SK-N-MC (cell line): ENCODE measurements around the gene CD99L2.

Source experiments
- EZH2 ChIP-seq: fragments of 200-600 bp; sonication (generic); IDR thresholded peaks from one replicate; pipeline ENCODE4 v1.6.1; 2017; ENCODE audit warnings: antibody characterized with exemption
- FOXP2 ChIP-seq: optimal IDR thresholded peaks from 2 replicates; pipeline ENCODE3; 2011; ENCODE audit warnings: mild to moderate bottlenecking, moderate library complexity; ENCODE audit not compliant: insufficient read depth; ENCODE audit errors: extremely low read length, control extremely low read depth
- POLR2AphosphoS5 ChIP-seq: IDR thresholded peaks from 2 replicates; pipeline ENCODE4 v1.6.1; 2012; ENCODE audit warnings: mild to moderate bottlenecking, low read depth, low read length, borderline replicate concordance

DNA sequence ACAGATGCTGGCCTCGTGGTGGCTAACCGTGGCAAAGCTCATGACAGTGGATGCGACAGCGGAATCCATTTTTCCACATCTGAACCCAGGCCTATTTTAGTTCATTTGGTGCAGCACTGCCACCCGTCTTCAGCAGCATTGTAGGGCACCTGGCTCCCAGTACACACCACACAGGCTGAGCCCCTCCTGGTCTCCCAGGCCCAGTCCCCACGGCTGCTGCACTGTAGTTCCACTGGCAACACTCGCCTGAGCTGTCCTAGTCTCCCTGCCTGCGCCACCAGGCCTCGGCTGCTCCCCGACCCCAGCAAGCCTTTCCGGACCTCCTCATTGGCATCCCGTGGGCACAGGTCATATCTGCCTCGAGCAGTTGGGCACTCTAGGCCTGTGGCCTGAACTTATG lies 129.1 kb downstream of the CD99L2 start:
- TF ChIP-seq EZH2 (no peak), POLR2AphosphoS5 (no peak), FOXP2 (no peak)
